GM10266 (cell line): ENCODE results near the gene RRAGB.

ENCODE experiments used
- DNase-seq: peaks from one replicate; pipeline ENCODE4 v3.0.0; 2012; ENCODE audit errors: extremely low spot score
- CTCF ChIP-seq: IDR thresholded peaks from 2 replicates; pipeline ENCODE4 v1.5.1; 2012; ENCODE audit warnings: mild to moderate bottlenecking, low read depth; ENCODE audit not compliant: control insufficient read depth, insufficient read depth; ENCODE audit errors: missing control alignments

Gene RRAGB

DNA sequence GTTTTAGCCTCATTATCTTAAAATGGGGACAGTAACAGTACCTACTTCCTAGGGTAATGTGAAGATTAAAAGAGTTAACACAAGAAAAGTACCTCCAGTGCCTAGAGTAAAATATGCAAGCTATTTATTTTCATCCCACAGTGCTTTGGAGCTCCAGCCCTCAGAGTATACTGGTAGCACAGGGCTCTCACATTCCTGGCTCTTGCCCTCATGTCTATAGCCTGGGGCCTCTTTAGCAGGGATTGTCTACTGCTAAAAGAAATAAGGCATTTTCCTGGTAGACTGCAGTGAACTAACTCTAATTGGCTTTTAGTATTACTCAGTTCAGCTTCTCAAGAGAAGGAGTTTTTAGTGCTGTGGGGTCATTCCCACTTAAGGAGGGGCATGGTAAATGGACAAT lies 60.8 kb downstream of the RRAGB start:
- DNase-seq = no peak

GRCh38 chrX:55783723-55784122 lies 66.2 kb downstream of the RRAGB start:
- DNase-seq = no peak
- TF ChIP-seq CTCF = no peak

More for the DNA sequence above, 60.8 kb downstream of the RRAGB start:
- no peak for TF ChIP-seq CTCF

DNA sequence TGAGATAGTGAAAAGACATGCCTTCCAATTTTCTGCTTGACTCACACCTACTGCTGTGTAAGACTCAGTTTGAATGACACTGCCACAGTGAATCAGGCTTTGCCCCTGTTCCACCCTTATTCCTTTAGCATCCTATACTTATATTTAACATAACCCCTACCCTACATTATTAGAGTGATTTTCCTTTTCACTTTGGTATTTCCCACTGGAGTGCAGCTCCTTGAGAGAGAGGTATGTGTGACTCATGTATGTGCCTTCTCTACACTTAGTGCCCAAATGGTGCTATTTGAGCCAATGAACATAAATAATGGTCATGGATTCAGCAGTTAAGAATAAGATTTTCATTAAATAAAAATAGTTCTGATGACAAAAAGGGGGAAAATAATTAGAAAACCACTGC lies 69.5 kb downstream of the RRAGB start:
- no peak for TF ChIP-seq CTCF

GRCh38 chrX:55787727-55788126 lies 70.2 kb downstream of the RRAGB start:
- TF ChIP-seq CTCF = no peak
- no peak for DNase-seq

More for the DNA sequence above, 69.5 kb downstream of the RRAGB start:
- DNase-seq = no peak

DNA sequence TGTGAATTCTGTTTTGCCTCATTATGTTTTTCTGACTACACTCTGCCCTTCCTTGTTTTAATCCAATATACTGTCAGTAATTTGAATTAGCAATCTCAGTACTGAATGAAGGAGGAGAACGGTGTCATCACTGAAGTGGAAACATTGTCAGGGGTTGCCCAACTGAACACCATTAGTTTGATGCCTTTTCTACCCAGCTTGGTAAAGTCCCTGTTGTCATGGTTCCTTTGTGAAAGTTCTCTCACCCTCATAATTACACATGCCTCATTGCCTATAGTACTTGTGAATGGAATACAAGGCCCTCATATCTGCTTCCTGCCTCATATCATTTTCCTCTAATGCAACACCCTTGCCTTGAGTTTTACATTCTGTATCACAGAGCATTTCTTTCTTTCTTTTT lies 76.9 kb downstream of the RRAGB start:
- no peak for TF ChIP-seq CTCF
- peak; percentile 15 for DNase-seq

GRCh38 chrX:55796496-55796895 lies 78.9 kb downstream of the RRAGB start:
- no peak for TF ChIP-seq CTCF
- no peak for DNase-seq

DNA sequence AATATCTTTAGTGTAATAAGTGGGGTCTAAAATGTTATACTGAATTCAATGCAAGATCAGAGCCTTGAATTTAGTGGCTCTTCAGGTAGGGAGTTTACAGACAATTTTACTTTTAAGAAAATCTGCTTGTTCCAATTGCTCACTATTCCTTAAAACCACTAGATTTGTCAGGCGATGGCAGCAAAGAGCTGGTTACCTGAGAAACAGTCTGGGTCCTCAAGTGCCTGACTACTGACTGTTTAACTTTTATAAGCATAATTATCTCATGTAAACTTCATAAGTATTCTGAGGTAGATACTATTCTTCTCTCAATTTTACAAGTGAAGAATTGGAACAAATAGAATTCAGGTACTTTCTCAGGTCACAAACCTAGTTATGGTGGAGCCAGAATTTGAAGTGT lies 84.3 kb downstream of the RRAGB start:
- no peak for DNase-seq
- peak; percentile 29 for TF ChIP-seq CTCF
